GM23248 (cell line): Measurements from ENCODE around the gene PTOV1. TPM values are rescaled to one million over a fixed set of nuclear protein-coding genes. Genes with fewer than 3 reads are reported as not detected.
A peak's percentile ranks its signal among the peaks of the same experiment; 100 is the strongest.

ENCODE experiments used
- DNase-seq: peaks from one replicate; pipeline ENCODE4 v3.0.0-alpha.2; 2015
- H2AFZ ChIP-seq: fragments of 200-600 bp; sonication (generic); 2 replicates; pipeline ENCODE4 v1.6.1; 2016; ENCODE audit warnings: antibody characterized with exemption
- H3F3A ChIP-seq: fragments of 200-600 bp; sonication (generic); 2 replicates; pipeline ENCODE4 v1.6.1; 2016; ENCODE audit warnings: mild to moderate bottlenecking, antibody characterized with exemption, mixed run types; ENCODE audit not compliant: insufficient read depth
- H3K27ac ChIP-seq: fragments of 200-600 bp; sonication (generic); 2 replicates; pipeline ENCODE4 v1.5.1; 2016; ENCODE audit warnings: mild to moderate bottlenecking
- H3K27me3 ChIP-seq: fragments of 200-600 bp; sonication (generic); replicated peaks from 2 replicates; pipeline ENCODE4 v1.6.1; 2016; ENCODE audit warnings: mild to moderate bottlenecking; ENCODE audit not compliant: insufficient read depth
- H3K36me3 ChIP-seq: fragments of 200-600 bp; sonication (generic); 2 replicates; pipeline ENCODE4 v1.6.1; 2016; ENCODE audit warnings: low read depth, mild to moderate bottlenecking
- H3K4me1 ChIP-seq: fragments of 200-600 bp; sonication (generic); 2 replicates; pipeline ENCODE4 v1.6.1; 2016; ENCODE audit warnings: mild to moderate bottlenecking; ENCODE audit not compliant: insufficient read depth
- H3K4me2 ChIP-seq: fragments of 200-600 bp; sonication (generic); one replicate; pipeline ENCODE4 v1.6.1; 2016; ENCODE audit warnings: mild to moderate bottlenecking; ENCODE audit not compliant: unreplicated experiment
- H3K4me3 ChIP-seq: fragments of 200-600 bp; sonication (generic); 2 replicates; pipeline ENCODE4 v1.5.1; 2016; ENCODE audit warnings: mild to moderate bottlenecking
- H3K79me2 ChIP-seq: fragments of 200-600 bp; sonication (generic); 2 replicates; pipeline ENCODE4 v1.6.1; 2016; ENCODE audit warnings: mild to moderate bottlenecking; ENCODE audit not compliant: insufficient read depth
- H3K9ac ChIP-seq: fragments of 200-600 bp; sonication (generic); 2 replicates; pipeline ENCODE4 v1.6.1; 2016; ENCODE audit warnings: mild to moderate bottlenecking
- H3K9me2 ChIP-seq: fragments of 200-600 bp; sonication (generic); 2 replicates; pipeline ENCODE4 v1.6.1; 2016; ENCODE audit warnings: mixed run types, mild to moderate bottlenecking, moderate library complexity; ENCODE audit not compliant: insufficient read depth
- H3K9me3 ChIP-seq: fragments of 200-600 bp; sonication (generic); one replicate; pipeline ENCODE4 v1.6.1; 2017; ENCODE audit warnings: low read depth
- H4K20me1 ChIP-seq: fragments of 200-600 bp; sonication (generic); 2 replicates; pipeline ENCODE4 v1.6.0; 2016; ENCODE audit not compliant: insufficient read depth
- EZH2 ChIP-seq: fragments of 200-600 bp; sonication (generic); IDR thresholded peaks from 2 replicates; pipeline ENCODE4 v1.6.1; 2018; ENCODE audit warnings: antibody characterized with exemption, mild to moderate bottlenecking; ENCODE audit not compliant: insufficient read depth, poor library complexity, severe bottlenecking
- EZH2phosphoT487 ChIP-seq: fragments of 200-600 bp; sonication (generic); IDR thresholded peaks from 2 replicates; pipeline ENCODE4 v1.6.1; 2018; ENCODE audit warnings: antibody characterized with exemption, moderate library complexity, mild to moderate bottlenecking, low read depth; ENCODE audit not compliant: insufficient read depth
- WGBS, 2 experiments: methylation state at CpG; one replicate each; pipeline ENCODE4 v1.1.6; 2015 to 2017; ENCODE audit warnings: low lambda C conversion rate in 2 of 2, low coverage in 1 of 2; ENCODE audit errors: missing lambda C conversion rate in 2 of 2; 5-methylcytosine and 5-hydroxymethylcytosine counted together
- in situ Hi-C: fragments of 300-500 bp; cut with MboI; formaldehyde crosslinking; loops from 2 replicates; pipeline ENCODE4 v1.15.0; 2020
- polyA plus RNA-seq: library from polyadenylated mRNA; unstranded; fragments of >200 nt; fragmentation: Nextera tagmentation; extraction: Ambion mirVana; gene quantifications from 2 replicates; pipeline ENCODE4 v1.2.1, GENCODE V29; 2016
- total RNA-seq: library from RNA; depleted of rRNA; stranded (reverse); fragments of >200 nt; shearing (Covaris generic); gene quantifications from 2 replicates; pipeline ENCODE4 v1.2.3, GENCODE V29; 2014

PTOV1 gene
- total and polyA plus RNA-seq, 2 experiments from 2014 or later: 88.0 to 88.9 TPM

DNA sequence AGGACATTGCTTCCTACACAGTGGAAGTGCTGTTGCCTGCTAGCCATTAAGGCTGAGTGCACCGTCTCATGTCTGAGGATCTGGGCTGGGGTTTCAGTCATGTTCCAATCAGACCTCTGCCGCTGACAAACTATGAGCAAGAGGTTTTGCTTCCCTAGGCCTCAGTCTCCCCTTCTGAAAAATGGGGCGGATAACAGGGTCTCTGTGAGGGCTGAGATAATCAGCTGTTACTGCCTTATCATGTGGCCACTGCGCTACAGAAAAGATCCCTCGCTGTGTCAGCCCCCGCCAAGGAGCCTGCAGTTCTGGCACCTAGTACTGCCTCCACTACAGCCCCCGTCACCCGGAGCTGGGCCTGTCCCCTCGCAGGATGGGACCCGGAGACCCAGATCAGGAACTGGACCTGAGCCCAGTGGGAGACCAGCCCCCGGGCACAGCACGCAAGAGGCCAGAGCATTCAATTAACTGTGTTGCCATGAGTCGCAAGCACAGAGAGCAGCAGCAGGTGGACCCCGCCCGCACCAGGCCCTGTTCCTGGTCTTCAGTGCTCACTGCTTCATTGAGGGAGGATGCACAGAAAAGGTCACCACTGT is 19.4 kb downstream of the PTOV1 start:
- Histone ChIP-seq H3K9ac (peak overlapping the region; percentile 69), H3K79me2 (peaks cover 55% of the 10 kb centered on the region), H3K9me3 (no peaks in the 10 kb centered on the region), H4K20me1 (no peaks in the 10 kb centered on the region), H3F3A (peaks cover 16% of the 10 kb centered on the region), H3K4me1 (peaks cover 26% of the 10 kb centered on the region), H3K36me3 (0 out of 2 replicates have a peak, but pooled peaks cover 2% of the 10 kb centered on the region), H3K4me2 (peak overlapping the region; percentile 73), H2AFZ (peak overlapping the region; percentile 51; the same call in 1 of the 2 replicates), H3K27me3 (no peaks in the 10 kb centered on the region), H3K9me2 (no peaks in the 10 kb centered on the region), H3K4me3 (peak overlapping the region; percentile 68), H3K27ac (peak overlapping the region; percentile 50)
- in situ Hi-C loops: no loop called here
- TF ChIP-seq EZH2phosphoT487: no peak
- WGBS, 2 experiments: 63 to 64% methylated on average over 15 of the region's 15 CpGs
- DNase-seq: no peak

DNA sequence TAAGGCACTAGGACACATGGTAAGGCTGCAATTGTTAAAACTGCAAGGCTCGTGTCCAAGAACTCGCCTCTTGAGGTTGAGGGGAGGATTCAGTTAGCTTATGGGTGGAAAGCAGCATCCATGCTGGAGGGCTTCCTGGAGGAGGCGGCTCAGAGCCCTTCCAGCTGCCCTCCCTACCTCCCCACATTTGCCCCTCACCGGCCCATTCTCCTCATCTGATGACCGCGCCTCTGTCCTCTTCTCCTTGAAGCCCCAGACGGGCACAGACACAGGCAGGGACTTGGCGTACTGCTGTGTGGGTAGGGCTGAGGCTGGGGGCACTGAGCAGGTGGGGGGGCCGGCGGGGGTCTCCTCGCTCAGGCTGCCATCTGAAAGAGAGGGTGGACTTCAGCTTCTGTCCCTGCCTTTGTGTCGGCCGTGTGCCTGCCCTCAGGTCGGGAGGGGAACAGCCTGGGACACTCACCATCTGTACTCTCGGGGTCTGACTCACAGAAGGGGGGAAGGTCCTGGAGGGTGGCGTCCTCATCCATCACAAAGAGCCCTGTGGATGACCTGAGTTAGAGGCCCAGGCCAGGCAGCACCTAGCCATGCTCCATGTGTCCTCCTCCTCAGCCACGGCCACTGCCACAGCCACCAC is 20.5 kb downstream of the PTOV1 start:
- WGBS, 2 experiments: 83 to 88% methylated on average over 17 of the region's 17 CpGs
- in situ Hi-C loops: no loop called here
- no peak overlapping the region for H2AFZ ChIP-seq

DNA sequence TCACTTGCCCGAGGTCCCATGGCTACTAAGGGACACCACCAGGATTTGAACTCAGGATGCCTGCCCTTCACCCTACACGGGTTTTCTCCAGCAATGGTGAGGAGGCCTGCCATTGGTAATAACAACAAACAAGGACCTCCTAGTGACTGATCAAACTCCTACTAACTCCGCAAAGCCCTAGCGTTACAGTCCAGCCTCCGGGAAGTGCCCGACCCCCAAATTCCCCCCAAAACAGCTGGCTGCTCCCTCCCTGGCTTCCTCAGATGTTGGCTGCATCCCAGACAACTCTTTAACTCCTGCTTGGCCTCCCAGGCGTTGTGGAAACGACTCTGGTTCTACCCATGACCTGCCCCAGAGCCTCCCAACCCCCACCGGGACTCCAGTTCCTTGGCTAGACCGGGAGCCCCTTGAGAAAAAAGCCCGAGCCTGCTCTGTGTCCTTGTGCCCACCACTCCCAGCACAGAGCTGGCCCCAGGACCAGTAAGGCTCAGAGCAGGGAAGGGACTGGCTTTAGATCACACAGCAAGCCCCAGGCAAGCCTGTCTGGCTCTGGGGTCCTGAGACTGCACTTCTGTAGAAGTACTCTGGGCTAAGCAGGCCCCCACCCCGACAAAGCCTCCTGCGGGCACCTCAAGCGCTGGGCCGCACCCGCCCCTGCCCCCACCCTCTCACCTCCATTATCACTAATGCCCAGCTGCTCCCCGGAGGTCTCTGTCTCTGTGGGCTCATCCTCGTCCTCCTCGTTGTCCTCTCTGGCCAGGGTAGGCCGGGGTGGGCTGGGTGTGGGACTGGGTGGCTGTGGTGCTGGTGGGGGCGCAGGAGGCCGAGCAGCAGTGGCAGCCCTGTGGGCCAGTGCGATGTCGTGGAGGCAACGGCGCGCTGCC is 21.5 kb downstream of the PTOV1 start:
- H3K27me3 ChIP-seq: no peaks in the 10 kb centered on the region
- H3K79me2 ChIP-seq: peaks cover 51% of the 10 kb centered on the region
- H3K27ac ChIP-seq: no peak overlapping the region
- no peak for DNase-seq
- 69 to 79% methylated on average over 15 to 27 of the region's 27 CpGs for WGBS, 2 experiments
- TF ChIP-seq EZH2 (no peak), EZH2phosphoT487 (no peak)
- H3F3A ChIP-seq: peaks cover 16% of the 10 kb centered on the region; the same call in 1 of the 2 replicates
- no peaks in the 10 kb centered on the region for H3K9me2 ChIP-seq
- 0 out of 2 replicates have a peak, but pooled peaks cover 2% of the 10 kb centered on the region for H3K36me3 ChIP-seq
- in situ Hi-C loops: no loop called here
- no peaks in the 10 kb centered on the region for H3K9me3 ChIP-seq
- H3K9ac ChIP-seq: no peak overlapping the region
- no peak overlapping the region for H3K4me3 ChIP-seq
- H4K20me1 ChIP-seq: no peaks in the 10 kb centered on the region
- H2AFZ ChIP-seq: no peak overlapping the region
- H3K4me2 ChIP-seq: no peak overlapping the region
- peaks cover 19% of the 10 kb centered on the region for H3K4me1 ChIP-seq

More for the DNA sequence above, 20.5 kb downstream of the PTOV1 start:
- peaks cover 16% of the 10 kb centered on the region for H3F3A ChIP-seq
- no peak overlapping the region for H3K4me3 ChIP-seq
- TF ChIP-seq EZH2phosphoT487: no peak
- no peak for TF ChIP-seq EZH2
- H4K20me1 ChIP-seq: no peaks in the 10 kb centered on the region
- peaks cover 54% of the 10 kb centered on the region for H3K79me2 ChIP-seq
- no peaks in the 10 kb centered on the region for H3K27me3 ChIP-seq
- DNase-seq: peak; percentile 35
- no peak overlapping the region for H3K4me2 ChIP-seq
- H3K9me3 ChIP-seq: no peaks in the 10 kb centered on the region
- H3K9ac ChIP-seq: no peak overlapping the region
- no peak overlapping the region for H3K27ac ChIP-seq
- H3K9me2 ChIP-seq: no peaks in the 10 kb centered on the region
- H3K36me3 ChIP-seq: 0 out of 2 replicates have a peak, but pooled peaks cover 2% of the 10 kb centered on the region
- H3K4me1 ChIP-seq: peaks cover 19% of the 10 kb centered on the region

DNA sequence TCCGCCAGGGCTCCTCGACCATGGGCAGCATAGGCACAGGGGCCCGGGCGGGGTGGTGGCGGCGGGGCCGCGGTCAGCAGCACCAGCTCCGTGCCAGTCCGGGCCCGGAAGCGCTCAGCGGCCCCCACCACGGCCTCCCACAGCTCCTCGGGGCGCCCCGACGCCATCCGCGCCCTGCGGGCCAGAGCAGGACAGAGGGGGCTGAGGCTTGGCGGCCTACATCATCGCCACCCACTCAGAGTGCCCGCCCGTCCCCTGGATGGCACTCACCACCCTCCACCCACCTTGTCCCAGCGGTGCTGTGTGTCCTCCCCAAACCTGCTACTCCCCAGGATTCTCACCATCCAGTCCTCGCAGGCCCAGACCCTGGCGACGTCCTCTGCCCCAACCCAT is 22.2 kb downstream of the PTOV1 start:
- Histone ChIP-seq H3K4me1 (peaks cover 19% of the 10 kb centered on the region), H3K79me2 (peaks cover 51% of the 10 kb centered on the region), H3K36me3 (0 out of 2 replicates have a peak, but pooled peaks cover 2% of the 10 kb centered on the region), H3K9ac (no peak overlapping the region), H3K4me3 (no peak overlapping the region), H3K9me2 (no peaks in the 10 kb centered on the region), H3K9me3 (no peaks in the 10 kb centered on the region), H3K4me2 (no peak overlapping the region), H2AFZ (no peak overlapping the region), H4K20me1 (no peaks in the 10 kb centered on the region), H3F3A (peaks cover 10% of the 10 kb centered on the region; the same call in 1 of the 2 replicates), H3K27ac (no peak overlapping the region), H3K27me3 (no peaks in the 10 kb centered on the region)
- 89 to 92% methylated on average over 10 to 24 of the region's 29 CpGs for WGBS, 2 experiments
- no peak for TF ChIP-seq EZH2
- no peak for TF ChIP-seq EZH2phosphoT487
- in situ Hi-C loops: no loop called here
- DNase-seq: no peak
